GM19025 (cell line): ENCODE data around the gene CCDC185.
"Not testable (repeated sequence)": the region's sequence is repeated elsewhere in the genome, so short reads cannot be mapped to it uniquely, and the experiment has no call there.

Experiments used
- ATAC-seq: cut with Tn5 transposase; IDR thresholded peaks from one replicate; pipeline ENCODE4 v1.9.1; 2021; ENCODE audit warnings: mild to moderate bottlenecking, low read depth, moderate library complexity; ENCODE audit not compliant: unreplicated experiment

Gene CCDC185

GRCh38 chr1:223390618-223391017 lies 2.6 kb upstream of the CCDC185 start:
- no peak for ATAC-seq

GRCh38 chr1:223394242-223394641 lies 1.0 kb downstream of the CCDC185 start:
- ATAC-seq: no peak

GRCh38 chr1:223394706-223395105 lies 1.5 kb downstream of the CCDC185 start:
- no peak for ATAC-seq

GRCh38 chr1:223399393-223399792 lies 6.2 kb downstream of the CCDC185 start:
- not testable (repeated sequence) for ATAC-seq

- no peak for ATAC-seq
These were observed 8.9 kb downstream of the CCDC185 start for GRCh38 chr1:223401873-223402789.

GRCh38 chr1:223402790-223403142 lies 9.6 kb downstream of the CCDC185 start:
- no peak for ATAC-seq

GRCh38 chr1:223403184-223403815 lies 10.1 kb downstream of the CCDC185 start:
- ATAC-seq: no peak

GRCh38 chr1:223405507-223405906 lies 12.3 kb downstream of the CCDC185 start:
- ATAC-seq: no peak

GRCh38 chr1:223410036-223410435 lies 16.8 kb downstream of the CCDC185 start:
- no peak for ATAC-seq

- ATAC-seq: no peak
These were observed 18.1 kb downstream of the CCDC185 start for GRCh38 chr1:223411309-223411708.

- no peak for ATAC-seq
These were observed 18.5 kb downstream of the CCDC185 start for GRCh38 chr1:223411710-223412109.

- no peak for ATAC-seq
These were observed 20.0 kb downstream of the CCDC185 start for GRCh38 chr1:223413216-223413615.

- ATAC-seq: no peak
These were observed 24.2 kb downstream of the CCDC185 start for GRCh38 chr1:223417444-223417843.

GRCh38 chr1:223417903-223418663 lies 24.9 kb downstream of the CCDC185 start:
- ATAC-seq: no peak

GRCh38 chr1:223419115-223419514 lies 25.9 kb downstream of the CCDC185 start:
- ATAC-seq: no peak

- ATAC-seq: no peak
These were observed 26.3 kb downstream of the CCDC185 start for GRCh38 chr1:223419561-223419960.

- ATAC-seq: no peak
These were observed 27.8 kb downstream of the CCDC185 start for GRCh38 chr1:223421025-223421424.

- ATAC-seq: no peak
These were observed 28.5 kb downstream of the CCDC185 start for GRCh38 chr1:223421676-223422075.

- ATAC-seq: no peak
These were observed 29.7 kb downstream of the CCDC185 start for GRCh38 chr1:223422911-223423310.

GRCh38 chr1:223423641-223424233 lies 30.5 kb downstream of the CCDC185 start:
- no peak for ATAC-seq

GRCh38 chr1:223425550-223425949 lies 32.3 kb downstream of the CCDC185 start:
- no peak for ATAC-seq
